ENCODE results near the gene PLAAT3. TPM values are rescaled to one million over a fixed set of nuclear protein-coding genes. Genes with fewer than 3 reads are reported as not detected.

PLAAT3 gene
- total and polyA plus RNA-seq, 2 of the 8 experiments (the other 6 are each of a cell fraction or from before 2014, with no cell fraction given) = 109 to 190 TPM

- CTCF ChIA-PET (ENCODE audit: partially characterized antibody) = interaction anchor here (0.6 to 1.5 kb wide), 4 partner anchors 66 to 784 kb away, joined by 3 to 7 read pairs (median 3); no protein-coding TSS in a partner anchor
- TF ChIP-seq GABPA (IDR thresholded peaks at IDR 0.05; ENCODE audit: borderline replicate concordance, insufficient read depth, low read length) (no peak), RXRA (IDR thresholded peaks at IDR 0.05; ENCODE audit: insufficient read depth, low read depth, low read length) (no peak), SRF (IDR thresholded peaks at IDR 0.05; ENCODE audit: low read depth, low read length) (no peak), RAD21 (IDR thresholded peaks at IDR 0.05 in 1 of 2, conservative IDR thresholded peaks at IDR 0.05 in 1 of 2; ENCODE audit: low read depth in 2 of 2, low read length in 2 of 2) (no peak), EP300 (IDR thresholded peaks at IDR 0.05; ENCODE audit: borderline replicate concordance in 1 of 2, low read depth in 2 of 2, low read length in 2 of 2) (no peak), NANOG (IDR thresholded peaks at IDR 0.05; ENCODE audit: insufficient read depth, low read depth, low read length, poor library complexity, severe bottlenecking) (no peak), CEBPB (IDR thresholded peaks at IDR 0.05; ENCODE audit: low read depth, low read length) (no peak), ASH2L (IDR thresholded peaks at IDR 0.05; ENCODE audit: low read length) (no peak), RFX5 (IDR thresholded peaks at IDR 0.05; ENCODE audit: borderline replicate concordance, low read depth, low read length) (no peak), CHD2 (IDR thresholded peaks at IDR 0.05; ENCODE audit: low read length) (no peak), RBBP5 (IDR thresholded peaks at IDR 0.05; ENCODE audit: borderline replicate concordance, low read depth, low read length) (no peak), CBX5 (IDR thresholded peaks at IDR 0.05; ENCODE audit: low read depth, low read length) (no peak), JUN (IDR thresholded peaks at IDR 0.05; ENCODE audit: low read depth, low read length) (no peak), E2F6 (IDR thresholded peaks at IDR 0.05) (no peak), MAFK (IDR thresholded peaks at IDR 0.05; ENCODE audit: low read depth, low read length) (no peak)
Measured at GRCh38 chr11:63641727-63642126, 27.5 kb upstream of the PLAAT3 start.

More at GRCh38 chr11:63641727-63642126, 27.5 kb upstream of the PLAAT3 start:
- H2BK15ac ChIP-seq (ENCODE audit: low read length) = no peak overlapping the region
- no peaks in the 10 kb centered on the region for H3K27me3 ChIP-seq (replicated peaks in 1 of 4; ENCODE audit: control insufficient read depth in 3 of 4, extremely low read depth in 1 of 4, insufficient read depth in 3 of 4, low read length in 3 of 4)
- H4K8ac ChIP-seq (ENCODE audit: extremely low read depth, insufficient read depth, low read length) = no peak overlapping the region
- no peak overlapping the region for H4K5ac ChIP-seq (ENCODE audit: insufficient read length, low read depth, low read length)
- H3K4me1 ChIP-seq (replicated peaks in 1 of 4; ENCODE audit: control insufficient read depth in 3 of 4, insufficient read depth in 4 of 4, low read length in 3 of 4) = no peaks in the 10 kb centered on the region
- H3K14ac ChIP-seq (ENCODE audit: insufficient read length) = no peak overlapping the region
- H2AK5ac ChIP-seq (ENCODE audit: low read depth, low read length) = no peak overlapping the region
- DNase-seq (ENCODE audit: low read depth in 1 of 2, low spot score in 2 of 2) (no peak), FAIRE-seq (no peak)
- no peak overlapping the region for H3K56ac ChIP-seq (replicated peaks; ENCODE audit: insufficient read length, low read depth, low read length)
- POLR2A ChIA-PET (ENCODE audit: partially characterized antibody) = no interaction called here
- no peak overlapping the region for H3K27ac ChIP-seq (ENCODE audit: low read depth, low read length)
- no peaks in the 10 kb centered on the region for H3K79me1 ChIP-seq (ENCODE audit: low read depth, low read length)
- no peaks in the 10 kb centered on the region for H3K79me2 ChIP-seq (ENCODE audit: control insufficient read depth in 1 of 2, insufficient read depth in 2 of 2, low read length in 2 of 2)
- no peak overlapping the region for H3K4ac ChIP-seq (replicated peaks; ENCODE audit: insufficient read length, low read depth, low read length)
- H3K36me3 ChIP-seq (ENCODE audit: control insufficient read depth in 2 of 4, insufficient read depth in 4 of 4, low read length in 3 of 4) = peaks cover 0 to 34% (median 14%) of the 10 kb centered on the region in 4 experiments
- H3K9ac ChIP-seq (replicated peaks in 1 of 4; ENCODE audit: extremely low read depth in 1 of 4, low read depth in 3 of 4, low read length in 3 of 4) = no peak overlapping the region; a peak in 1 of 7 replicates
- no peaks in the 10 kb centered on the region for H4K20me1 ChIP-seq (replicated peaks in 1 of 2; ENCODE audit: control insufficient read depth in 1 of 2, insufficient read depth in 2 of 2, low read length in 2 of 2)
- H3K18ac ChIP-seq (ENCODE audit: extremely low read depth, low read length) = no peak overlapping the region
- H2BK120ac ChIP-seq (replicated peaks; ENCODE audit: low read depth, low read length) = no peak overlapping the region
- H3K4me2 ChIP-seq (ENCODE audit: insufficient read depth in 1 of 2, low read depth in 2 of 2, low read length in 2 of 2) = no peak overlapping the region
- H3K4me3 ChIP-seq (ENCODE audit: extremely low read depth in 1 of 4, insufficient read depth in 2 of 4, low read depth in 3 of 4, low read length in 4 of 4) = no peak overlapping the region
- no peak overlapping the region for H3K23ac ChIP-seq (ENCODE audit: insufficient read length)
- H2BK20ac ChIP-seq (ENCODE audit: low read length) = no peak overlapping the region
- H2AFZ ChIP-seq (ENCODE audit: low read length) = no peak overlapping the region
- H2BK12ac ChIP-seq (ENCODE audit: low read depth, low read length) = no peak overlapping the region
- no peaks in the 10 kb centered on the region for H3K9me3 ChIP-seq (ENCODE audit: insufficient read depth in 2 of 2, low read depth in 1 of 2, low read length in 1 of 2)
- no peak overlapping the region for H4K91ac ChIP-seq (replicated peaks; ENCODE audit: insufficient read length, low read length)
- H2BK5ac ChIP-seq (ENCODE audit: low read depth, low read length) = no peak overlapping the region
- H3K23me2 ChIP-seq (ENCODE audit: low read depth, low read length) = no peaks in the 10 kb centered on the region
